Type B pancreatic cell (in vitro differentiated cells): ENCODE results near the gene SSNA1. TPM values are rescaled to one million over a fixed set of nuclear protein-coding genes. Genes with fewer than 3 reads are reported as not detected.

ENCODE experiments used
- DNase-seq: peaks from one replicate; pipeline ENCODE4 v3.0.0; 2021; ENCODE audit warnings: mixed read lengths; ENCODE audit not compliant: unreplicated experiment; ENCODE audit errors: extremely low spot score
- H3K27ac Mint-ChIP-seq: 2 replicates; pipeline ENCODE4 v1.8.0; 2021; ENCODE audit warnings: mild to moderate bottlenecking, mixed read lengths
- H3K27me3 Mint-ChIP-seq: 2 replicates; pipeline ENCODE4 v1.8.0; 2021; ENCODE audit warnings: mixed read lengths
- H3K36me3 Mint-ChIP-seq: 2 replicates; pipeline ENCODE4 v1.8.0; 2021; ENCODE audit warnings: mixed read lengths
- H3K4me1 Mint-ChIP-seq: one replicate; pipeline ENCODE4 v1.8.0; 2021; ENCODE audit warnings: mixed read lengths; ENCODE audit not compliant: unreplicated experiment
- H3K4me3 Mint-ChIP-seq: 2 replicates; pipeline ENCODE4 v1.8.0; 2021; ENCODE audit warnings: mild to moderate bottlenecking, mixed read lengths
- H3K9me3 Mint-ChIP-seq: 2 replicates; pipeline ENCODE4 v1.8.0; 2021; ENCODE audit warnings: mixed read lengths
- total RNA-seq: library from RNA; stranded (reverse); gene quantifications from 2 replicates; pipeline ENCODE4 v1.2.1, GENCODE V29; 2021; ENCODE audit warnings: low replicate concordance
- TF ChIP-seq, protein P1 (sequence below): fragments of 200-600 bp; sonication (generic); conservative IDR thresholded peaks from 2 replicates; pipeline ENCODE4 v1.5.0; 2021; ENCODE audit warnings: antibody characterized with exemption, mild to moderate bottlenecking

Gene SSNA1
- total RNA-seq, 1 donor from 2014 or later: 64.9 TPM

- Mint-ChIP-seq H3K36me3 (no peaks in the 10 kb centered on the region), H3K27me3 (peaks cover 31% of the 10 kb centered on the region), H3K4me1 (no peaks in the 10 kb centered on the region), H3K4me3 (no peak overlapping the region), H3K27ac (peak overlapping the region; percentile 58), H3K9me3 (no peaks in the 10 kb centered on the region)
- no peak for DNase-seq
- TF ChIP-seq, protein P1, sequence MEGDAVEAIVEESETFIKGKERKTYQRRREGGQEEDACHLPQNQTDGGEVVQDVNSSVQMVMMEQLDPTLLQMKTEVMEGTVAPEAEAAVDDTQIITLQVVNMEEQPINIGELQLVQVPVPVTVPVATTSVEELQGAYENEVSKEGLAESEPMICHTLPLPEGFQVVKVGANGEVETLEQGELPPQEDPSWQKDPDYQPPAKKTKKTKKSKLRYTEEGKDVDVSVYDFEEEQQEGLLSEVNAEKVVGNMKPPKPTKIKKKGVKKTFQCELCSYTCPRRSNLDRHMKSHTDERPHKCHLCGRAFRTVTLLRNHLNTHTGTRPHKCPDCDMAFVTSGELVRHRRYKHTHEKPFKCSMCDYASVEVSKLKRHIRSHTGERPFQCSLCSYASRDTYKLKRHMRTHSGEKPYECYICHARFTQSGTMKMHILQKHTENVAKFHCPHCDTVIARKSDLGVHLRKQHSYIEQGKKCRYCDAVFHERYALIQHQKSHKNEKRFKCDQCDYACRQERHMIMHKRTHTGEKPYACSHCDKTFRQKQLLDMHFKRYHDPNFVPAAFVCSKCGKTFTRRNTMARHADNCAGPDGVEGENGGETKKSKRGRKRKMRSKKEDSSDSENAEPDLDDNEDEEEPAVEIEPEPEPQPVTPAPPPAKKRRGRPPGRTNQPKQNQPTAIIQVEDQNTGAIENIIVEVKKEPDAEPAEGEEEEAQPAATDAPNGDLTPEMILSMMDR: no peak
Measured at GRCh38 chr9:137147091-137147792, 41.2 kb upstream of the SSNA1 start.

GRCh38 chr9:137147793-137148160, 40.7 kb upstream of the SSNA1 start:
- Mint-ChIP-seq H3K36me3 (no peaks in the 10 kb centered on the region), H3K9me3 (no peaks in the 10 kb centered on the region), H3K4me1 (no peaks in the 10 kb centered on the region), H3K4me3 (no peak overlapping the region), H3K27ac (no peak overlapping the region), H3K27me3 (peaks cover 25% of the 10 kb centered on the region)
- TF ChIP-seq, protein P1: no peak
- DNase-seq: no peak

GRCh38 chr9:137148242-137148641, 40.2 kb upstream of the SSNA1 start:
- Mint-ChIP-seq H3K36me3 (no peaks in the 10 kb centered on the region), H3K4me1 (no peaks in the 10 kb centered on the region), H3K4me3 (no peak overlapping the region), H3K27ac (no peak overlapping the region), H3K9me3 (no peaks in the 10 kb centered on the region), H3K27me3 (peaks cover 24% of the 10 kb centered on the region)
- DNase-seq: no peak
- TF ChIP-seq, protein P1: no peak

- Mint-ChIP-seq H3K4me3 (no peak overlapping the region), H3K27ac (no peak overlapping the region), H3K36me3 (no peaks in the 10 kb centered on the region), H3K9me3 (no peaks in the 10 kb centered on the region), H3K27me3 (peaks cover 19% of the 10 kb centered on the region), H3K4me1 (no peaks in the 10 kb centered on the region)
- no peak for DNase-seq
- TF ChIP-seq, protein P1: no peak
Measured at GRCh38 chr9:137148661-137149060, 39.8 kb upstream of the SSNA1 start.

DNA sequence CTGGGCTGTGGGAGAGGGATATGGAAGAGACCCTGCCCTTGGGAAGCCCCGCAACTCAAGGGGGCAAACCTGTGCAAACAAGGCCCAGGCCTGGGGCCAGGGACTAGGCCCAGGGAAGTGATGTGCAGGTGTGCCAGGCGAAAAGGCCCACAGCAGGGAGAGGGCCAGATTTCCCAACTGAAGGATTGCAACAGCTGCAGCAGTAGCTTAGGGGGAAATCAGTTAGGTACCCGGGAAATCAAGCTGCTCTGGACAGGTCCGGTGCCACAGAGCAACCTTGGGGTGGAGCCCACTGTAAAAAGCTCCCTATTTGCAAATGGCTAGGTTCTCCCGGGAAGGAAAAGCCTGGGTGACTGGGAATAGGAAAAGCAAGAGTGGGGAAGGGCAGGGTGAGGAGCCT, 39.1 kb upstream of the SSNA1 start:
- H3K4me1 Mint-ChIP-seq: no peaks in the 10 kb centered on the region
- peaks cover 13% of the 10 kb centered on the region for H3K27me3 Mint-ChIP-seq
- TF ChIP-seq, protein P1: no peak
- no peak for DNase-seq
- no peaks in the 10 kb centered on the region for H3K9me3 Mint-ChIP-seq
- H3K4me3 Mint-ChIP-seq: no peak overlapping the region
- no peaks in the 10 kb centered on the region for H3K36me3 Mint-ChIP-seq
- H3K27ac Mint-ChIP-seq: no peak overlapping the region
